ENCODE measurements around the gene RFX2. TPM values are rescaled to one million over a fixed set of nuclear protein-coding genes. Genes with fewer than 3 reads are reported as not detected.

Gene RFX2
- total RNA-seq, 1 donor from 2014 or later: 2.3 TPM

Other genes with a start within 250 kb of the RFX2 start
- 0.40 TPM for gene FUT5, start 240.0 kb downstream of the RFX2 start, total RNA-seq
- 164 TPM for gene NDUFA11, start 206.7 kb downstream of the RFX2 start, total RNA-seq
- 3.9 TPM for gene VMAC, start 205.6 kb downstream of the RFX2 start, total RNA-seq
- 11.5 TPM for gene CAPS, start 196.2 kb downstream of the RFX2 start, total RNA-seq
- 22.8 TPM for gene RANBP3, start 132.4 kb downstream of the RFX2 start, total RNA-seq
- gene ACSBG2, start 25.2 kb upstream of the RFX2 start, total RNA-seq: not detected
- 21.8 TPM for gene MLLT1, start 169.5 kb upstream of the RFX2 start, total RNA-seq
- 0.88 TPM for gene ACER1, start 223.1 kb upstream of the RFX2 start, total RNA-seq